Fibroblast of skin of left quadriceps (primary cell): ENCODE measurements around the gene SHH.

ENCODE experiments used
- DNase-seq, 2 experiments: peaks; one replicate each; pipeline ENCODE4 v3.0.0-alpha.2; 2013; ENCODE audit warnings: low read depth in 2 of 2

SHH gene

DNA sequence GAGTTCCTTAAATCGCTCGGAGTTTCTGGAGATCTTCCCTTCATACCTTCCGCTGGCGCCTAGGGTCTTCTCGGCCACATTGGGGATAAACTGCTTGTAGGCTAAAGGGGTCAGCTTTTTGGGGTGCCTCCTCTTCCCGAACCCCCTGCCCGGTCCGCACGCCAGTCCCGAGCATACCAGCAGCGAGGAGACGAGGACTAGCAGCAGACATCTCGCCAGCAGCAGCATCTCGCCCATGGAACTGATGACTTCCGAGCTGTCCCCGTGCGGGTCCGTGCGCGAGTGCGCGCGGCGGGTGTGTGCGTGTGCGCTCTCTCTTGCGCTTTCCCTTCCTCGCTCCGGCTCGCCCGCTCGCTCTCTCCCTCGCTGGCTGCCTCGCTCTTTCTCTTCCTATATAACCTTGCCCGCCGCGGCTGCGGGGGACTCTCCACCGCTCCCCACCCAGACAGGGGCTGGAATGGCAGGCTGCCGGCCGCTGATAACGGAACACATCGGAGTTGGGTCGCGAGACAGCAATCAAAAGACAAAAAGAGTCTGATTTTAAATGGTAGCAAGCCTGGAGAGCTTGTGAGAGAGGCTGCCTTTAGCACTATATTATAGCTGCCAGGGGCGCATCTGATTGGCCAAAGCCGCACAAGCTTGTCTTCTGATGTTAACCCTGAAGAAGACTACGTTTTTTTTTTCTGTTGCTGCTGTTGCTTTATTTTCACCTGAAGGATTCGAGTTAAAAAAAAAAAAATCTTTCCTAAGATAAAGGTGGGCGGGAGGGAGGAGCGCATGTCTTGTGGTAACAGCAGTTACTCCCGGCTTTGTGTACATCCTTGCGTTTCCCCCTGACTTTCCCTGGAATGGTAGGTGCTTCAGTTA, at the start of gene SHH:
TSS of gene SHH (minus strand) at position 569 of the 867 bp plus-strand sequence. CDS start at position 228, 341 bp downstream.
- no peak for DNase-seq

DNA sequence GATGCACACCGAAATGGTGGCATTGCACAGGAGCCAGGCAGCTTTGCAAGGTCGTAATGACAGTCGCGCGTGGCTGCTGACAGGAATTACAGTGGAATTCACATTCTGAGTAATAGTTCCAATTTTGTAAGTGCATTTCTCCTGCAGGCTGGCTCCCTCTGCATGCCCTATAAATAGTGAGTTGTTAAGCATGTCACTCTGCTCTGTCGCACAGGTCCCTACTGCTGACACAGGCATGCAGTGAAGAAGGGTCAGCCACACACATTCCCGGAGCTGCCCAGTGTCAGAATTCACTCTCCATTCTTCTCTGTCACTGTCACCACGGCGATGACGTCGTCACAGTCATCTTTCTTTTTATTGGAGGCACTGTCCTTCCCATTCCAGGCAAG, 49.2 kb upstream of the SHH start:
- DNase-seq, result no peak

DNA sequence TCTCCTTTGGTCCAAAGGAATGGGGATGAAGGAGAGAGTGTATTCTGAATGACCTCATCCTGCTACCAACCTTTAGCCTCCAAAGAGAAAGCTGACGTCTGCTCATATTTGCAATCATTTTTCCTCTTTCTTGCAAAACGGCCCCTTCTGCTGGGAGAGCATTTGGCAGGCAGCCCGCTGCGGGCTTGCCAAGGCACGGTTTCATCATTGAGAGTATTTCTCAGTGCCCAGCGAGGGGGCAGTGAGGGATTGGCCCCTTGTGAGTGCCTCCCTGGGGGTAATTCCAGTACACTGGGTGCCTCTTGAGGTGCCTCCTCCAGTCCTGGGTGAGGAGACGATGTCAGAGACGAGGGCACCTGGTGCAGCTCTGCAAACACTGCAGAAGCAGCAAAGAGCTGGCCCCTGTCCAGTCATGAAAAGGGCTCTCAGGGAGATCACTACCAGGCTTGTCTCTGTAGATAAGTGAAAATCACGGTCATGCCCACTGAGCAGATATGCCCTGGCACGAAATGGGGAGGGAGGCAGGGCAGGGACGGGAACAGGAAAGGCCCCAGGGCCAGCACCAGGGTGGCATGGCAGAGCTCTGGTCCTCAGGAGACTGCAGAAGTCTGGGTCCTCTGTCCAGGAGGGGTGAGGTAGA, 48.7 kb upstream of the SHH start:
- DNase-seq, result no peak

DNA sequence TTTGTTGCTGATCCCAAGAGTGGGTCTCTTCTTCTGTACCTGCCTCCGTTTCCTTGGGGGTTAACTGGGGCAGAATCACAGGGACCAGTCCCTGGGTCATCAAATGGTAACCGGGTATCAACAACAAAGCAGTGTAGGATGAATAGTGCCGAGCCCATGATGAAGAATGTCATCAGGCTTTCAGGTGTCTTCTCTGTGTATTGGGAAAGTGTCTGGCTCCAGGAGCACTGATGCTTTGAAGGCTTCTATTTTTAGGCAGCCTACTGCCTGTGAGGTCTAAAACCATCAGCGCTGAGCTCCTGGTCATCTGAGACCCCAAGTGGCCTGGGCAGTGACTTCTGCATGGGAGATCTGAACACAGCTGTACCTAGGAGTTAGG, 48.2 kb upstream of the SHH start:
- no peak for DNase-seq

DNA sequence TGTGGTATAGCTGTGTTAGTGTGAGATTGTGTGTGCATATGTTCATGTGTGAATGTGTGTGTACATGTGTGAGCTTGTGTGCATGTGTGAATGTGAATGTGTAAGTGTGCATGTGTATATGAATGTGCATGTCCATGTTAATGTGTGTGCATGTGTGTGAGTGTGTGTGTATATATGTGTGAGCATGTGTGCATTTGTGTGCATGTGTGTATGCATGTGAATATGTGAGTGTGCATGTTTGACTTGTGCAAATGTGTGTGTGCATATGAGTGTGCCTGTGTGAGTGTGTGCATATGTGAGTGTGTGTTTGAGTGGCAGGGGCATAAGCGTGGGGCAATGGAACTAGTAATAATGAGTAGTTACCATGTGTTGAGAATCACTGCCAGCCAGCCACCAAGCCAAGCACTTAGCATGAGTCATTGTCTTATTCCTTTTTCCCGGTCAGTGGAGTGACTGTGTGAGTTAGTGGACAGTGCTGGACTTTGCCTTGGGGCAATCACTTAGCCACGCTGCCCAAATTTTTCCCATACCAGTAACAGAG, 46.3 kb upstream of the SHH start:
- DNase-seq, result no peak

DNA sequence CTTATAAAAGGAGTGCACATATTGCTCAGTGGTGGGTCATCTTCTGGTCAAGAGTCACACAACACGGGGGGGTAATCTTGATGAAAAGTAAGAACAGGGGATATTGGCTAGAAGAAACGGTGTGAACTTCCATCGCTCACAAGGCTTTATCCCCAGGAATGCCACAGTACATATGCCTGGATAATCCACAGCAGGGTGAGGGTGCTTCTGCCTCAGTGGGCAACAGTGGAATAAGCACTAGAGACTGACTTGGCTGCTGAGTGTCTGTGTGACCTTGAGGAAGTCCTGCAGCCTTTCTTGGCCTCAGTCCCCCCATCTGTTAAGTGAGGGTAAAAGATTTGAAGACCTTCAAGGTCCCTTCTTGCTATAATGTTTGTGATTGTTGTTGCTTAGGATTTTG, 44.9 kb upstream of the SHH start:
- DNase-seq, result no peak

DNA sequence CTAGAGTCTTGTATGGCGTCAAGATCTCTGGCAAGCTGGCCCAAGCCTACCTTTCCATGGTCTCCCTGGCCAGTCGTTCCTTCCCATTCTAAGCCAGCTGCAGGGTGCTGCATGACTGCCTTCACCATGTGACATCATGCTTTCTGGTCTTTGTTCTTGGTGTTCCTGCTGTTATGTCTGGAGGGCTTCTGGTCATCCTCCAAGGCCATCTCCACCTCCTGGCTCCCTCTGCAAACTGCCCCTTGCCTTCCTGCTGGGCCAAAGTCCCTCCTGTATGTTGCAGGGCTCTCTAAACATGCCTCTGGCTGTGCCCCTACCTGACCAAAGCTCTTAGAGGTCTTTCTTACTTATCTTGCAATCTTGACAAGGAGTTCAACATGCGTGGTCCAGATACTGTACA, 44.4 kb upstream of the SHH start:
- DNase-seq, result no peak

DNA sequence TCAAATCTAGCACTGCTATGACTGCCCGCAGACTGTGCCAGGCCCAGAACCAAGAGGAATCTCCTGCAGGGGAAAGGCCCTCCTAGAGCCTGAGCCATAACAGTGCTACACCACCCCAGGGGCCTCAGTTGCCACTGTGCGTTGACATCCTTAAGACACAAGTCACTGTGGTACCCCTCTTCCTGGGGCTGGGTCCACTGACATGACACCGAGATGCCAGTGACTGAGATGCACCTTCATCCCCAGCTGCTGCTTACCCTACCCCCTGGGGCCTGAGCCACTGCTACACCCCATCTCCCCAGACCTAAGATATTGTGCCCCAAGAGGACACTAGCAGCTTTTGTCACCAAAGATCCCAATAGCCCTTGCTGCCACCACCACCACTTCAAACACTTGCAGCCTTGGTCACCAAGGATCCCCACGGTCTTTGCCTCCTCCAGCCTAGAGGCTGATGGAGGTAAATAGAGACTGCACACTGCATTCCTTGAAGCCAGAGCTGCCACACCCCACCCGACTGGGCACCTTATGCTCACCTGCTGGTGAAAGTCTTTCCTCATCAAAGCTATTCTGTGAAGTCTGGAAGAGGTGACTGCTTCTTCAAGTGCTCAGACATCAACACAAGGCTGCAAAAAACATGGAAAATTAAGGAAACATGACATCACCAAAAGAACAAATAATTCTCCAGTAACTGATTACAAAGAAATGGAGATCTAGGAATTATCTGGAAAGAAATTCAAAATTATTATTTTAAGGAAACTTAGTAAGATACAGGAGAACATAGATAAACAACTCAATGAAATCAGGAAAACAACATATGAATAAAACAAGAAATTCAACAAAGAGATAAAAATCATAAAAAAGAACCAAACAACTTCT, 40.4 kb upstream of the SHH start:
- DNase-seq, result no peak

DNA sequence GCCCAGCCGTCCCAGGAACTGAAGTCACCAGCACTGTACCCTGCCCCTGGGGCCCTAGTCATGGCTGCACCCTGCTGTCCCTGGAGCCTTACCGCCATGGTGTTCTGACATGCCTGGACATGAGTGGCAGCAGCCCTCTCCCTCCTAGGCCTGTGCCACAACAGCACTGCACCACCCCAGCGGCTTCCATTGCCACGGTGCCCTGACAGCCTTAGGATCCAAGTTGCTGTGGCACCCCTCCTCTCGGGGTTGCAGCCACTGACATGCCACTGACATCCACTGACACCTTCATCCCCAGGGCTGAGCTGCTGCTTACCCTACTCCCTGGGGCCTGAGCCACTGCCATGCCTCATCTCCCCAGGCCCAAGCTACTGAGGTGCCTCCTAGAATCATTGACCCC, 39.6 kb upstream of the SHH start:
- no peak for DNase-seq

DNA sequence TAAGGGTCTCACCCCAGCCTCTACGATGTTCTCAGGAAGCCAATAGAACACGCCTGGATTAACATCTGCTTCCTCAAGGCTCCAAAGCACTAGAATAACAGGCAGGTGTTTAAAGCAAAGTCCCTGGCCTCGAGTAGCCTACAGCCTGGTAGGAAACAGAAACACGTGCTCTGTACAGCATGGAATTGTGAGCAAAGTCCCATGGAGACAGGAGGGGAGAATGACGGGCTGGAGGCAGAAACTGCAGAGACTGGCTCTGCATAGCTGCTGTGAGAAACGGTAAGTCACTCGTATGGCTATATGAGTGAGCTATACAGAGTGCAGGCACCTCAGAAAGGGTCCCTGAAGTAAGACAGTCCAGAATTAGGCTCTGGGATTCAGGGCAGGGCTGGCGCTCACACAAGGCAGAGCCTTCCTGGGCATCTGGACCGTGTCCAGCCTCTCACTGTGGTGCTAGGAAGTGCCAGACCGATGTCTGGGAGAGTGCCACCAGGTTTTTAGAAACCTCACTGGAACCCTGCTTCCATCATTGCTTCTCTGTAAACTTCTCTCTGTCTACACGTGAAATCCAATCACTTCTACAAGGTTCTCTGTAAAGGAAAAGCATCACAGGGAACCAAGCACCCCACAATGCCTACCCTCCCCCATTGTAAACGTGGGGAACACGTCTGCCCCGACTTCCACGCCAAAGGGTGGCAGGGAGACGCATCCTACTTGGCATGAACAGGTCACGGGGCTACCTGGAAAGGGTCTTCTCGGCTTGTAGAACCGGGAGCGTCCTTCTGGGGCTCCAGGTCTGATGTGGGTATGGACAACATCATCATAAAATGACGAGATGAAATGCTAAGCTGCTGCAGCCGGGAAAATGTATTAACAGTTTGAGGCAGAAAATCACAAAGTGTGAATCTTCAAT, 38.8 kb upstream of the SHH start:
- no peak for DNase-seq

DNA sequence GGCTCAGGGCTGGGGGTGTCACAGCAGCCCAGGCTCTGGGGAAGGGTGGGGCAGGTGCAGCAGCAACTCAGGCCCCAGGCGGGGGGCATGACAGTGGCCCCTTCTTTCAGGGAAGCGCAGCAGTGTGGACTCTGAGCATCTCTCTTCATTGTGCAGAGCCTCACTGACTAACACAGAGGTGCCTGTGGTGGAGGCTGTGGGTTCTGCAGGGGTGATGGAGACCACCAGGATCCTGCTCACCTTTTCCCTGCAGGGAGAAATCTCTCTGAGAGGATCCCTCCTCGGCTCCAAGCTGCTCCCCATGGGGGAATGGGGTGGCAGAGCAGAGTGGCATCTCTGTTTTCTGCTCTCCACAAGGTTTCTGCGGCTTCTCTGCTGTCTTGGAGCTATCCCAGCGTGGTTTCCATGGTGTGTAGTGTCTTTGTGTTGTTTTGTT, 37.8 kb upstream of the SHH start:
- DNase-seq, result no peak

DNA sequence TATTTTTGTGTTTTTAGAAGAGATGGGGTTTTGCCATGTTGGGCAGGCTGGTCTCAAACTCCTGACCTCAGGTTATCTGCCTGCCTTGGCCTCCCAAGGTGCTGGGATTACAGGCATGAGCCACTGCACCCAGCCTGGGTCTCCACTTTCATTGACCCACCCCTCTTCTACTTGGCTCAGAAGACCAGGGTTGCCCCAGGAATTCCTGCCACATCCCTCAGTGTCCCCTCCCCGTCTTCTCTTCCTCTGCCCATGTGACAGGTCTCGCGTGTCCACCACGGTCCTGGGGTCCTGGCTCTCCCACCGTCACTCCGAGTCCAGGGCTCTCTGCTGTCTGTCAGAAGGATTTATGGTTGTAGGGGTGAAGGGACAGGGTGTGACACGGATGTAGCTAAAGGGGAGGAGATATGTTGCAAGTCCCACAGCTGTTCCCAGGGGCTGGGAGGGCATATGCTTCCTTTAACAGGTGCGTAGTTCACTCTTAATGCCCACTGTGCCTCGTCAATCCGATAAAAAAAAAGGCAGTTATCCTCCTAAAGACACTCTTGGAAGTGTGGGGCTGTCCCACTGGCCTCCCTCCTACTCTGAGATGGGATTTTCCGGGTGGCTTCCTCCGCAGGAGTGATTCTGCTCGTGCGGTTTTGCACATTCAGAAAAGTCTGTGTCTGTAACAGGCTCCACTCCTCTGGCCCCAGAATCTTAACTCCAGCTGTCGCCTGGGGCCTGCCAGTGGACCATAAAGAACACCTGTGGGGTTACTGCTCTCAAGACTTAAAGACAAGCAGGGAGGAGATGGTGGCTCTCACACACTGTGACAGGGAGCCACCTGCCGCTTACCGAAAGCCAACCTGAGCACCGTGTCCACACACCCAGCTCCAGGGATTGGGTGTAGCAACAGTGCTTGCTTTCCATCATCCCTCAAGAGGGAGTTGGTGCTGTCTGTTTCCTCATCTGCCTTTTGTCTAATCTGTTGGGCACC, 36.7 kb upstream of the SHH start:
- no peak for DNase-seq

DNA sequence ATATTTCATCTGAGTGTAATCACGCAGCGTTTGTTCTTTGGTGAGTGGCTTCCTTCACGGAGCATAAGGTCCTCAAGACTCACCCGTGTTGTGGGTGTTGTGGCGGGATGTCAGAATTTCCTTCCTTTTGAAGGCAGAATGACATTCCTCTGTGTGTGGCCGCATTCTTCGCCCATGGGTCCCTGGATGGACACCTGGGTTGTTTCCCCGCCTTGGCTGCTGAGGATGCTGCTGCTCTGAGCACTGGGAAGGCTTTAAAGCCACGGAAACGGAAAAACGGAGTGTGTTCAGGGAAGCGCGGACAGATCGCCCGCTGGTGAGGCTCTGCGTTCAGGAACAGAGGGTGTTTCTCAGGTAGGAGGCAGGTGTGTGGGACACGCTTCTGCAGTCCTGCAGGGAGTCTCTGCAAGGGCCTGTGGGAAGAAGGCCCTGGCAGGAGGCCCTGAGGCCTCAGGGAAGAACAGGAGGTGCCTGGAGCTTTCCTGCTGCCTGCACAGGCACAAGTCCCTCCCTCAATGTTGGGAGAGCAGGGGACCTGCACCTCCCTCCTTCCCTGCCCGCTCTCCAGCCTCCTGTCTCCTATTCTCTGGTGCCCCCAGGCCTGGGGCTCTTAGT, 35.7 kb upstream of the SHH start:
- DNase-seq, result no peak

DNA sequence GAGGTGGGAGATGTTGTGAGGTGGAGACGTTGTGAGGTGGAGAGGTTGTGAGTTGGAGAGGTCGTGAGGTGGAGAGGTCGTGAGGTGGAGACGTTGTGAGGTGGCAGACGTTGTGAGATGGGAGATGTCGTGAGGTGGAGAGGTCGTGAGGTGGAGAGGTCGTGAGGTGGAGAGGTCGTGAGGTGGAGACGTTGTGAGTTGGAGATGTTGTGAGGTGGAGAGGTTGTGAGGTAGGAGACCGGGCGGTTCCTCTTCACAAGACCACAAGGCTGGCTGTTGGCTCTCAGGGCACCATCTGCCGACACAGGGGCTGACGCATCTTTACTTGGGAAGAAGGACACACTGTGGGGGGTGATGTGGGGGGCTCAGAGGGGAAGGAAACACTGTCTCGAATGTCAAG, 34.7 kb upstream of the SHH start:
- DNase-seq, result no peak

DNA sequence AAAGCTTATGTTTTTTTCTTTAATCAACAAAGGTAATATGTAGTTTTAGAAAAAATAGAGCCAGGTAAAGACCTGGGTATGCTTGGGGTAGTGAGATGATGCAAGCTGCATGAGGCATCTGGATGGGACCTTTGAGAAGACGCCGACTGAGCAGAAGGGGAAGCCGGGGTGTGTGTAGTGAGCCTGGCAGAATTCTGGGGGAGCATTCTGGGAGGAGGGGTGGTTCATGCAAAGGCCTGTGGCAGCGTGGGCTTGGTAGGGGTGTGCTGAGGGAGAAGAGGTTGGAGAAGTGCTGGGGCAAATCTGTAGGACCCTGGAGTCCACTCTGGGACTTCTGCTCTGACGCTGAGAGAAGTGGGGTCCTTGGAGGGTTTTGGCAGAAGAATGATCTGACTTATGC, 33.9 kb upstream of the SHH start:
- no peak for DNase-seq

DNA sequence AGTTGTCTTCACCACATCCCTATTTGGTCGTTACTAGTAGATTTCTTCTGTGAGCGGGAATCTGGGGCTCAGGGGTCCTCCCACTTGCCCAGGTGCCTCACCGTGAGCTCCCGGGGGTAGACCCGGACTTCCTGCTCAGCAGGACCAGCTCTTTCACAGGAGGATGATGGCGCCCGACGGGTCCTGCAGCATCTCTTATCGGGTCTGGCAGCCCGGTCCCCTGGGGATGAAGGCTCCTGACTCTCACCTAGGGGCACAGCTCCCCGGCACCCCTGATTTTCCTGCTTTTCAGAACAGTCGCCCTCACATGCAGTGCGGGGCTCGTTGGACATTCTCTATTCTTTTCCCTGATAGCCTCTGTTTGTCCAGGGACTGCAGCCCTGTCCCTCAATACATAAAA, 33.0 kb upstream of the SHH start:
- DNase-seq, result no peak

DNA sequence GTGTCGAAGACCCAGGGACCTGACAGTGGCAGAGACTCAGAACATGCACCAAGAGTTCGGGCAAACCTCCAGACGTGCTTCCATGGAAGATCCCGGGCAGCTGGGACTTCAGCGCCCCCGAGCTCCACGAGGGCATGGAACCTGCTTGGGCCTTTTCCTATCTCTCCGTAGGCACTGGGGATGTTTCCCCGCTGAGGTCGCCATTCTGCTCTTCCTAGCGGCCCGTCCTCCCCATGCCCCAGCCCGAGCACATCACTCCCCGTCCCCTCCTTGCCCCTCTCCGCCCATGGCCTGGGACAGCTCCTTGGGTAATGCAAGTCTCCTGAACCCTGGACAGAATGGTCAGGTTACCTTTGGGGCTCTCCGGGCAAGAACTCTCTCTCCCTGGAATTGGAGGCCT, 32.3 kb upstream of the SHH start:
- DNase-seq, result no peak

DNA sequence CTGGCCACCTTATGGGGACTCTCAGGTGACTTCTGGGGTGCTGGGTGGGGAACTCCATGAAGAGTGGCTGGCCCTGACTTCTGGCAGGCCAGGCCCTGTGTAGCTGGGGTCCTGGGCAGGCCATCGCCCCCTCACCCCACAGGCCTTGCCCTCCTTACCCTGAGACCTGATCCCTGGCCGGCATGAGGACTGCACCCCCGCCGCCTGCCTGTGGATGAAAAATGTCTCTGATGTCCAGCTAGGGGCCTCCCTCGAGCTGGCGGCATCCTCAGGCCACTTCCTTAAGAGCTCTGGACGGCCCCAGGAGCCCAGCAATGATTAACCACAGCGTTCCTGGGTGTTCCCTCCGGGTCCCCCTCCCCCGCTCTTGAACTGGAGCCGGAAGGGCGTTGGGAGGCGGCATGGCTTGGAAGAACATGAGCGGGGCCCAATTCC, 31.8 kb upstream of the SHH start:
- DNase-seq, result no peak

DNA sequence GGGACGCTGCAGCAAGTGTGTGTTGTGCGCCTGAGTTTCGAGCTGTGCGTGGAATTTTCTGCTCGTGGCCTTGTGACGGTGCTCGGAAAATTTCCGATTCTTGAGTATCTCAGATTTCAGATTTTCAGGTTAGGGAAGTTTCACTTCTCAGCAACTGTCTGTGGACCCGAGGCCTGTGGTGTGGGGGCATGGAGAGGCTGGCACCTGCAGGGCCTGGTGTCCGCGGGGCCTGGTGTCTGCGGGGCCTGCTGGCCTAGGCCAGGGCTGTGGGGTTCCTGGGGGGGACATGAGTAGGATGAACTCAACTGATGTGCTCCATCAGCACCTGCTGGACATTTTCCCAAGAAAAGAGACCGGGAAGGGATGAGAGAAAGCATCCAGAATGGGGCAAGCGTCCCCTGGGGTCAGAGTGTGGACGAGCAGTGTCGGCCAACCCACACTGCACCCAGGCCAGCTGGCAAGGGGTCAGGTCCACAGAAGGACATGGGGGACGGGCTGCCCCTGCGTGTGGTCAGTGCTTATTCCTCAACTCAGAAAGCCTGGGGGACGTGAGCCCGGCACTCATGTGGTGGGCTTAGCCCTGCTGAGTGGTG, 31.3 kb upstream of the SHH start:
- DNase-seq, result no peak
